IPS DF 6.9 (cell line): ENCODE results near the gene ACVR1.

ENCODE experiments used
- DNase-seq: peaks from one replicate; pipeline ENCODE4 v3.0.0-alpha.2; 2013; ENCODE audit warnings: low read depth, low spot score
- H3K27ac ChIP-seq: one replicate; pipeline ENCODE4 v1.5.1; 2013; ENCODE audit warnings: low read length, control low read depth
- H3K27me3 ChIP-seq: 2 replicates; pipeline ENCODE4 v1.6.1; 2013; ENCODE audit warnings: mild to moderate bottlenecking, low read length; ENCODE audit not compliant: control insufficient read depth, insufficient read depth
- H3K36me3 ChIP-seq: 2 replicates; pipeline ENCODE4 v1.6.1; 2013; ENCODE audit warnings: low read length; ENCODE audit not compliant: control insufficient read depth, insufficient read depth
- H3K4me1 ChIP-seq: 2 replicates; pipeline ENCODE4 v1.6.1; 2013; ENCODE audit warnings: low read length; ENCODE audit not compliant: control insufficient read depth, insufficient read depth
- H3K4me3 ChIP-seq: 2 replicates; pipeline ENCODE4 v1.5.1; 2013; ENCODE audit warnings: mild to moderate bottlenecking, low read length
- H3K9me3 ChIP-seq: 2 replicates; pipeline ENCODE4 v1.6.1; 2013; ENCODE audit warnings: low read length, inconsistent platforms; ENCODE audit not compliant: control insufficient read depth, insufficient read depth
- WGBS: extraction: QIAGEN DNeasy Blood & Tissue Kit; methylation state at CpG from one replicate; pipeline ENCODE4 v1.1.7; 2013; ENCODE audit warnings: mixed read lengths, missing lambda C conversion rate; ENCODE audit not compliant: insufficient read length, insufficient coverage; 5-methylcytosine and 5-hydroxymethylcytosine counted together

The ACVR1 gene

DNA sequence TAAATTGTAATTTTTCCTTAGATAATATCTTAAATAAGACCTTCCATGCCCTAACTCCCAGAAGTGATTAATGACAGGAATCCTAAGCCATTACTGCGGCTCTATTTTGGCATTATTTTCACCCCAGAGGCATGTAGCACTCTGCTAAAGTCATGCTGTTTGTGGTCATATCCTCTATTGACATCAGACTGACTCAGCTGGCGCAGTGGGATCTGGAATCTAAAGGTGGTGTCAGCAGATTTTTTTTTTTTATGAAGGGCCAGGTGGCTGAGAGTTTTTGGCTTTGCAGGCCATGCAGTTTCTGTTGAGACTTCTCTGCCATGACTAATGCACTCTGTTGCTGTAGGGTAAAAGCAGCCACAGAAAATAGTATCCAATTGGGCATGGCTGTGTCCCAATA, 183.4 kb downstream of the ACVR1 start:
- H3K27ac ChIP-seq, result no peak overlapping the region
- DNase-seq, result no peak

GRCh38 chr2:157691695-157692094, 184.4 kb downstream of the ACVR1 start:
- Histone ChIP-seq H3K27me3 (peaks cover 9% of the 10 kb centered on the region), H3K9me3 (no peaks in the 10 kb centered on the region), H3K4me3 (no peak overlapping the region), H3K27ac (no peak overlapping the region), H3K4me1 (no peaks in the 10 kb centered on the region), H3K36me3 (no peaks in the 10 kb centered on the region)
- WGBS, result 100% methylated on average over 1 of the region's 4 CpGs
- no peak for DNase-seq

More for the DNA sequence above, 183.4 kb downstream of the ACVR1 start:
- Histone ChIP-seq H3K27me3 (peaks cover 3% of the 10 kb centered on the region), H3K4me1 (no peaks in the 10 kb centered on the region), H3K36me3 (no peaks in the 10 kb centered on the region), H3K9me3 (no peaks in the 10 kb centered on the region), H3K4me3 (no peak overlapping the region)
- no CpG with 5 or more reads among the region's 2 CpGs for WGBS

DNA sequence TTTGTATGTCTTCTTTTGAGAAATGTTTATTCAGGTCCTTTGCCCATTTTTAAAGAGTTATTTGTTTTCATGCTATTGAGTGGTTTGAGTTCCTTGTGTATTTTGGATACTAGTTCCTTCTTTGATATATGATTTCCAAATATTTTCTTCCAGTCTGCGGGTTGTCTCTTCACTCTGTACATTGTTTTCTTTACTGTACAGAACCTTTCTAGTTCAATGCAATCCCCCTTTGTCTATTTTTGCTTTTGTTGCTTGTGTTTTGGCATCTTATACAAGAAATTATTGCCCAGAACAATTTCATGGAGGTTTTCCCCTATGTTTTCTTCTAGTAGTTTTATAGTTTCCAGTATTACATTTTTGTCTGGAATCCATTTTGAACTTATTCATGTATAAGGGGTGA, 185.0 kb downstream of the ACVR1 start:
- Histone ChIP-seq H3K27me3 (peaks cover 14% of the 10 kb centered on the region), H3K4me3 (no peak overlapping the region), H3K9me3 (no peaks in the 10 kb centered on the region), H3K27ac (no peak overlapping the region), H3K4me1 (no peaks in the 10 kb centered on the region), H3K36me3 (no peaks in the 10 kb centered on the region)
- DNase-seq, result no peak
- no CpG with 5 or more reads among the region's 1 CpG for WGBS
